GM18502 (cell line): ENCODE data around the gene ITGB1BP1.
"Not testable (repeated sequence)": the region's sequence is repeated elsewhere in the genome, so short reads cannot be mapped to it uniquely, and the experiment has no call there.

Experiments
- ATAC-seq: cut with Tn5 transposase; IDR thresholded peaks from one replicate; pipeline ENCODE4 v1.9.1; 2021; ENCODE audit warnings: mild to moderate bottlenecking; ENCODE audit not compliant: unreplicated experiment, poor library complexity

The ITGB1BP1 gene

DNA sequence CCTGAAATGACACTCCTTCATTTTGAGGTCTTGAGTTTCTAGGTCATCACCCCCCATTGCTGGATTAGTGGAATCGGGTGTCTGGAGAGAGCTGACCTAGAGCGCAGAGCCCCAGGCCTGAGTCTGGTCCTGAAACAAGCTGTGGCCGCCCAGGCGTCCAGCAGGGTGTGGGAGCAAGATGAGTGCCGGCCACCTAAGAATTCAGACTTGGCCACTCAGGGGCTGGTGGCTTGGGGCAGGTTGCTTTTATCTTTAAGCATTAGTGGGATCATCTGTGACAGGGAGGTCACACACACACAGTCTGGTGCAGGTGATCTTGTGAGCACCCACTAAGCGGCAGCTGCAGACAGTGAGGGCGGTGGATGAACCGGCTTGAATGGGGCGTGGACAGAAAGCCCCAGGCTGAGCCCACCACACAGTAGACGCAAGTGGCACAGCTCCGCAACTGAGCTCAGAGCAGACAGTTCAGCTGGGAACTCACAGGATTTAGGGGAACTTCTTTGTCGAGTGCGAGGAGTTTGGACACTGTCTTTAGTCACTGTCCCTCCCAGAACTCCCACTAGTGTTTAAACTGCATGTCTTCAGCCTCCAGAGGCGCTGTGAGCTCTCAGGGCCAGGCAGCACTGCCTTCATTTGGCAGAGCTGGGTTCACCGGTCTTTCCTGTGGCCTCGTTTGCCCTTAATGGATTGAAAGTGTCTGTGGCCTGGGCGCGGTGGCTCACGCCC is 21.5 kb downstream of the ITGB1BP1 start:
- no peak for ATAC-seq

DNA sequence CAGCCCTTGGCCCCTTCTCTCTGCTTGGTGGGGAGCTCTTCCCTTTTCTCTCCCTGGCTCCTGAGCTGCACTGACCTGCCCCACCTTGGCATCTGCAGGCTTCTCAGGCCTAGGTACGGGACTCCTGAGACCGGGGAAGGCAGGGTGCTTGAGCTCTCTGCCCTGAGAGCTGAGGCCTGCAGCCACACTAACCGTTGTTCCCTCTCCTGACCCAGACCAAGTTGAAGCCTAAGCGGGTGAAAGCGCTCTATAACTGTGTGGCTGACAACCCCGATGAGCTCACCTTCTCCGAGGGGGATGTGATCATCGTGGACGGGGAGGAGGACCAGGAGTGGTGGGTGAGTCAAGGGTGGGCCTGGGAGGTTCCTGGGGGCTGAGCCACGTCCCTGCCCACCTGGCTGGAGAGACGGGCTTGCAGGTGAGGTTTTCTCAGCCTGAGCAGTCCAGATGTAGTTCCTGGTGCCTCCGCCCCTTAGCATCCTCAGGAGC is 22.2 kb downstream of the ITGB1BP1 start:
- ATAC-seq = no peak

GRCh38 chr2:9400268-9401058 is 22.9 kb downstream of the ITGB1BP1 start:
- ATAC-seq = no peak

GRCh38 chr2:9398881-9399780 is 24.2 kb downstream of the ITGB1BP1 start:
- no peak for ATAC-seq

- ATAC-seq = not testable (repeated sequence)
Observed at GRCh38 chr2:9398251-9398650, 25.1 kb downstream of the ITGB1BP1 start.

- no peak for ATAC-seq
Observed at GRCh38 chr2:9397201-9397600, 26.1 kb downstream of the ITGB1BP1 start.

- ATAC-seq = no peak
Observed at GRCh38 chr2:9394816-9395215, 28.5 kb downstream of the ITGB1BP1 start.

- no peak for ATAC-seq
Observed at GRCh38 chr2:9392898-9393765, 30.2 kb downstream of the ITGB1BP1 start.

DNA sequence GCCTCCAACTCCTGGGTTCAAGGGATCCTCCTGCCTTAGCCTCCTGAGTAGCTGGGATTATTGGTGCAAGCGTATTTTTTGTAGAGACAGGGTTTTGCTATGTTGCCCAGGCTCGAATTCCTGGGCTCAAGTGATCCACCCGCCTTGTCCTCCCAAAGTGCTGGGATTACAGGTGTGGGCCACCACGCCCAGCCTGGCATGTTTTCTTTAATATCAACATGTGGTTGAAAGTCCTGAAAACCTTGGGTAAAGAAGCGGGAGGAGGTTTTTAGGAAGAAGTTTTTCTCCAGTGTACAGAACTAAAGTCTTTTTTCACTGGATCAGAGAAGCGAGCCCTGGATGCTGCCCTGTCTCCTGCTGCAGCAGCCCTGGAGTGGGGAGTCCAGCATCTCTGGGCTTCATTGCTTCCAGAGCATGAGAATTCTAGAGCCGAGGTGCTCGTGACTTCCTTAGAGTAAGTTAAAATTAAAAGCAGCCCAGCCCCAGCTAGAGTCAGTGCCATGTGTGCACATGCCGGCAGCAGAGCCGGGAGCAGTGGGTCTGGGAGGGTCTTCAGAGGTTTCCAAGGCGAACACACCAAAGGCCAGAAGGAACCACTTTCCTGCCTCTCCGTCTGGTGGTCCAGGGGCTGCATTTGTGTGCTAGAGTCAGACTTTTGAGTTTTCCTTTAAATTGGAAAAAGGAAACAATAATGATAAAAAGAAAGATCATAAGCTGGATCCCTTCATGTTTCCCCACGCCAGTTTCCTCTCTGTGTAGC is 31.2 kb downstream of the ITGB1BP1 start:
- ATAC-seq = no peak

- no peak for ATAC-seq
Observed at GRCh38 chr2:9390991-9391390, 32.3 kb downstream of the ITGB1BP1 start.

DNA sequence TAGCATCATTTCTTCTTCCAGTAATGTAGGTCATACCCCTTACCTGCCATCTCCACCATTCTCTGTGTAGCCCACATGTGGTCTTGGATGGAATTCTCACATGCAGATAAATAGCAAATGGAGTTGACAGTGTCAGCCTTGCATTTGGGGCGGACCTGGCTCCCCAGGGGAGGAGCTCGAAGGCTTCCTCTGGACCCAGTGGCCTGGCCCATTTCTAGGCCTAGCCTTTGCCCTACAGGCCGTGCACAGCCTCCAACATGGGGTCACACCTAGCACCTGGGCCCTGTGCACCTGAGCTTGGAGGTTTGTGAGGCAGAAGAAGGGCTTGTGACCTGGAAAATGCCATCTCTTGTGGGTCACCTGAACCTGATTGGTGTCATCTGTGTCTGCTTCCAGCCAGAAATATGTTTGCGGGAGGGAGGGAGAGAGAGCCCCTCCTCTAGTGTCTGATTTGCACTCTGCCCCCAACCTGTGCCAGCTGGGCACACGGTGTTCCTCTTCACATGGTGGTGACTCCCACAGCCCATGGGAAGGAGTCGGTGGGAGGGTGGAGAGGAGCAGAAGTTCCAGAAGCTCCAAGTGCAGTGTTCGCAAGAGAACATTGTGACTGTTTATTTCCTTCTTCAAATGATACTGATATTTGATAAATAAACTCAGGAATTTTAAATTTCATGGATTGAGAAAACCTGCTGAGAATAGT is 33.0 kb downstream of the ITGB1BP1 start:
- ATAC-seq = no peak

DNA sequence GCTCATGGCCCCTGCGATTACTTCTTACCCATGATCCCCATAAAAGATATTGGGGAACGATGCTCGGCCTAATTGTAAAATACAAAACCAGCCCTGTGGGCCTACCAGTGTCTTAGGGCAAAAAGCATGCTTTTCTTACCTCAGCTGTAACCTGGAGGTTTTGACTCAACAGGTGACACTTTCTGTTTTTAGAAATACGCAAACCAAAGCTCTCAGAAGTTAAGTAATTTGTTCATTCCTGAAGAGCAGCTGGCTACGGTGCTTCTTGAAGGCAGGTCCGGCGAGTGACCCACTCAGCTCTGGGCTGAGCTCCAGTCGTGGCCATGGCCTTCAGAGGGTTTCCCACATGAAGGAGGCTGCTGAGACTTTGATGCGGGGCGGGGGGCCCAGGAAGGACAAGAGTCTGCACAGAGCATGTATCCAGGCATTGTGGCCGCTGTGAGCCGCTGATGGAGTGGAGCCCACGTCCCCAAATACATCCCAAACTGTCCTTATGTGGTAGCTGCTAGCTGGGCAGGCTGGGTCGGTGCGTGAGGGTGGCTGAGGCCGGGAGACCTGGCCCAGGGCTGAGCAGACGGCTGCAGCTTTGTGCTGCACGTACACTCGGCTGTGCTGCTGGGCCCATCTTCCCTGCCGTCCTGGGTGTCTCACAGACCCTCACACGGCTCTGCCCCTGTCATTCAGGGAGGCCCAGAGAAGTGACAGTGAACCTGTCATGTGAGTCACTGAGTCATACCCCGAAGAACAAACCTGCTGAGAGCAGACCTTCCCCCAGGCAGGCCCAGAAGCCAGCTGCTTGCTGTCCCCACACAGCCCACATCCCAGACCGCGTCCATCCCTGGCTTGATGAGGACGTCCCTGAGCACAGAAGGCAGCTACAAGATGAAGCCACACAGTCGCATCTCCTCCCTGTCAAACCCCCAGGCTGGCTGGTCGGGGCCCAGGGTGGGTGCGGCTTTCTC is 34.1 kb downstream of the ITGB1BP1 start:
- no peak for ATAC-seq

GRCh38 chr2:9388199-9388681 is 35.1 kb downstream of the ITGB1BP1 start:
- no peak for ATAC-seq

- no peak for ATAC-seq
Observed at GRCh38 chr2:9385841-9386240, 37.5 kb downstream of the ITGB1BP1 start.

GRCh38 chr2:9384521-9384920 is 38.8 kb downstream of the ITGB1BP1 start:
- no peak for ATAC-seq

DNA sequence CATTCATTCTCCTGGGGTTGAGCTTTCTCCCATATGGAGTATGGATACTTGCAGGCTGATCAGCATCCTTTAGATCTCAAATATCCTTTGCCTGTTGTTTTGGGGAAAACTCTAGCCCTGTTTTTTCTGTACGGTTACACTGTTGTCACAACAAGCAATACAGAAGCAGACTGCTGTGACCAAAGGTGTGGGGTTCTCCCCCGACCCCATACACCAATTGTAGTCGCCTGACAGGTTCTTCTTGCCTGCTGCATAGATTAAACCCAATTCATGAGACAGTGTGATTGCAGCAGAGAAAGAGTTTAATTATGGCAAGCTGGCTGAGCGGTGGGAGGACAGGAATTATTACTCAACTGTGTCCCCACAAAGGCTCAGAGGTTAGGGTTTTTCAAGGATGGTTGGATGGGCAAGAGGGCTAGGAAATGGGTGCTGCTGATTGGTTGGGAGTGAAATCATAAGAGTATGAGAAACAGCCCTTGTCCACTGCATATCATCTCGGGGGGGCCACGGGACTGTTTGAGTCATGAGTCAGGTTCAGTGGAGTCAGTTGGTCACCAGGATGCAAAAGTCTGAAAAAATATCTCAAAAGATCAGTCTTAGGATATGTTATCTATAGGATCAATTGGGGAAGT is 40.6 kb downstream of the ITGB1BP1 start:
- no peak for ATAC-seq
